ENCODE measurements around the gene HMG20A.

Gene HMG20A

GRCh38 chr15:77436822-77437221 lies 16.1 kb downstream of the HMG20A start:
- no peak for DNase-seq

- no peak for DNase-seq
Observed at GRCh38 chr15:77437264-77437663, 16.6 kb downstream of the HMG20A start.

- no peak for DNase-seq
Observed at GRCh38 chr15:77440378-77440999, 19.8 kb downstream of the HMG20A start.

- no peak for DNase-seq
Observed at GRCh38 chr15:77446840-77447390, 26.2 kb downstream of the HMG20A start.

GRCh38 chr15:77454265-77454664 lies 33.6 kb downstream of the HMG20A start:
- no peak for DNase-seq

- DNase-seq: no peak
Observed at GRCh38 chr15:77454951-77455350, 34.3 kb downstream of the HMG20A start.

- no peak for DNase-seq
Observed at GRCh38 chr15:77455696-77456321, 35.1 kb downstream of the HMG20A start.

GRCh38 chr15:77456746-77457145 lies 36.1 kb downstream of the HMG20A start:
- no peak for DNase-seq

GRCh38 chr15:77457191-77457904 lies 36.7 kb downstream of the HMG20A start:
- no peak for DNase-seq

- DNase-seq: no peak
Observed at GRCh38 chr15:77457905-77458265, 37.2 kb downstream of the HMG20A start.

- no peak for DNase-seq
Observed at GRCh38 chr15:77459031-77459430, 38.3 kb downstream of the HMG20A start.

GRCh38 chr15:77461486-77461885 lies 40.8 kb downstream of the HMG20A start:
- DNase-seq: no peak

- no peak for DNase-seq
Observed at GRCh38 chr15:77464129-77464865, 43.6 kb downstream of the HMG20A start.

- no peak for DNase-seq
Observed at GRCh38 chr15:77466521-77466920, 45.8 kb downstream of the HMG20A start.

- no peak for DNase-seq
Observed at GRCh38 chr15:77468896-77469295, 48.2 kb downstream of the HMG20A start.

- DNase-seq: no peak
Observed at GRCh38 chr15:77470235-77470634, 49.5 kb downstream of the HMG20A start.

- no peak for DNase-seq
Observed at GRCh38 chr15:77473328-77473727, 52.6 kb downstream of the HMG20A start.

- no peak for DNase-seq
Observed at GRCh38 chr15:77474310-77474988, 53.8 kb downstream of the HMG20A start.

GRCh38 chr15:77475001-77475400 lies 54.3 kb downstream of the HMG20A start:
- no peak for DNase-seq

GRCh38 chr15:77475898-77476297 lies 55.2 kb downstream of the HMG20A start:
- no peak for DNase-seq

- no peak for DNase-seq
Observed at GRCh38 chr15:77476995-77477394, 56.3 kb downstream of the HMG20A start.

- no peak for DNase-seq
Observed at GRCh38 chr15:77478051-77478450, 57.4 kb downstream of the HMG20A start.

GRCh38 chr15:77479015-77479414 lies 58.3 kb downstream of the HMG20A start:
- DNase-seq: no peak
